ENCODE data around the gene PDGFA.
"Not testable (repeated sequence)": the region's sequence is repeated elsewhere in the genome, so short reads cannot be mapped to it uniquely, and the experiment has no call there.

The PDGFA gene

DNA sequence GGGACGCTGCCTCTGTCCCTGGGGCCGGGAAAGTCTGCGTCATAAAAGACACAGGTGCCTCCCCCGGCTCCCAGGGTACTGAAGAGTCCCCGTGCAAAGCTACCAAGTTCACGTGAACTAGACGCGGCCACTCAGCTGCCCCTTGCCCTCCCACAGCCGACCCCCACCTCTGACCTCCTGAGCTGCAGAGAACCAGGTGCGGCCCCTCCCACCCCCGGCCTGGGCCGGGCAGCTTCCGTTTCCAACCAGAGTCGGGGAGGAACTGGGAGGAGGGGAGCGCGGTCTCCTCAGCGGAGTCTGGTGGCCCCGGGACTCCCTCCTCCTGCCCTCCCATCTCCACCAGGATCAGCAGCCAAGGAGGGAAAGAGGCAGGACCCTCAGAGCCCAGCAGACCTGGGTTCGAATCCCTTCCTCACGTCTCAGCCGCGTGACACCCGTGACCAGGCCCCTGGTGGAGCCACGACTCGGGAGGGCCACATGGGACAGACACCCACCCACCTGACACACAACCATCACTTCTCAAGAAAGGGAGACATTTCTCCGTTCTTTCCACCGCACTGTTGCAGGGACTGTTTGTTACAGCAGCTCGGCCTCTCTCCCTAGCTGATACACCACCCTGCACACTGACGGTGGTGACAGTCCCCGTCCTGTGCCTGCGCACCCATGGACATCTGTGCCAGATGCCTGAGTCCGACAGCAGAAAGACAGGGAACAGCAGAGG, 37.4 kb upstream of the PDGFA start:
- no peak overlapping the region for H3K4me3 ChIP-seq
- TF ChIP-seq, protein P1, sequence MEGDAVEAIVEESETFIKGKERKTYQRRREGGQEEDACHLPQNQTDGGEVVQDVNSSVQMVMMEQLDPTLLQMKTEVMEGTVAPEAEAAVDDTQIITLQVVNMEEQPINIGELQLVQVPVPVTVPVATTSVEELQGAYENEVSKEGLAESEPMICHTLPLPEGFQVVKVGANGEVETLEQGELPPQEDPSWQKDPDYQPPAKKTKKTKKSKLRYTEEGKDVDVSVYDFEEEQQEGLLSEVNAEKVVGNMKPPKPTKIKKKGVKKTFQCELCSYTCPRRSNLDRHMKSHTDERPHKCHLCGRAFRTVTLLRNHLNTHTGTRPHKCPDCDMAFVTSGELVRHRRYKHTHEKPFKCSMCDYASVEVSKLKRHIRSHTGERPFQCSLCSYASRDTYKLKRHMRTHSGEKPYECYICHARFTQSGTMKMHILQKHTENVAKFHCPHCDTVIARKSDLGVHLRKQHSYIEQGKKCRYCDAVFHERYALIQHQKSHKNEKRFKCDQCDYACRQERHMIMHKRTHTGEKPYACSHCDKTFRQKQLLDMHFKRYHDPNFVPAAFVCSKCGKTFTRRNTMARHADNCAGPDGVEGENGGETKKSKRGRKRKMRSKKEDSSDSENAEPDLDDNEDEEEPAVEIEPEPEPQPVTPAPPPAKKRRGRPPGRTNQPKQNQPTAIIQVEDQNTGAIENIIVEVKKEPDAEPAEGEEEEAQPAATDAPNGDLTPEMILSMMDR (IDR thresholded peaks at IDR 0.05): no peak
- no peak for DNase-seq (ENCODE audit: low spot score)
- peak overlapping the region; percentile 77 to 81 for H3K27ac ChIP-seq

DNA sequence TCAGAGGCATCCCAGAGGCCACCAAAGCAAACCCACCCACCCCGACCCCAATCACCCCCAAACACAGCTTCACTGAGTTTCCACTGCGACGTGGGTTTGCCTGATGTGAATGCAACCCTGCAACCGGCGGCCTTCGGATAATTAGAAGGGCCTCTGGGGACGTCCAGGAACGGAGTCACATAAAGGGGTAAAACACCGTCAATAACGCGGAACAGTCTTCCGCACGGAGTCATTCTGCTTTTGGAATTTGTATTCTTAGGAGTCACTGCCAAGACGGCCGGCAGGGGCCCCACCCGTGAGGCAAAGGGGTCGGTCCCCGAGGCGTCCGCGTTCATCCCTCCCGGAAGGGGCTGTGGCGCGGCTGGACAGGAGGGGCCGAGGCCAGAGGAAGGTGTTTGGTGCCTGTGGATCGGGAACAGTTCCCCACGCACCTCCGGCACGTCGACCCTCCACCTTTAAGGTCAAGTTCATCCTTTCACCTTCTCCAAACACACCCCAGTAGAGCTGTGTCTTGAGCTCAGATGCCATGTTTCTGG, 36.7 kb upstream of the PDGFA start:
- TF ChIP-seq, protein P1 (IDR thresholded peaks at IDR 0.05): no peak
- no peak for DNase-seq (ENCODE audit: low spot score)
- peak overlapping the region; percentile 77 to 81 for H3K27ac ChIP-seq

DNA sequence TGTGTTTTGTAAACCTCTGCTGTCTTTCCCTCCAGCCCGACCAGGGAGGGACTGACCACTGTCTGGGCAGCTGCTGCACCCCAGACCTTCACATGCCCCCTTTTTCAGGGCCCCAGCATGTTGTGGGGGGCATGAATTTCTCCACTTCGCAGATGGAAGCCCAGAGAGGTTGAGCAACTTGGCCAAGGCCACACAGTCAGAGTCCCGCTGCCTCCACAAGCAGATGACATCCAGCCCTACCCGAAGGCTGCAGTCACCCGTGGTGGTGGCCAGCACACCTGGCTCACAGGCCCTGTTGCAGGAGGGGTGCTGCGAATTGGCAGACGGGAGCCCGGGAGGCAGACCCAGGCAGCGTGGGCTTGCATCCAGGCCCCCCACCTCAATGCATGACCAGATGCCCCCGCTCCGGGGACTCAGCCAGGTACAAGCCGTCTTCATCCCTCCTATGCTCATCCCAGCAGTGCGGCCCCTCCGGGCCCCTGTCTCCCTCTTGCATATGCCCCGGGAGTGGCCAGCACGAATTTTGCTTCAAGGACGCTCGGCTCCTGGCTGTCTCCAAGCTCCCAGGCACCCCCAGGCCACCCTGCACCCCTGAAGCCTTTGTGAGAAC, 36.0 kb upstream of the PDGFA start:
- H3K27ac ChIP-seq: peak overlapping the region in 1 of 2 donors; percentile 81
- H3K4me3 ChIP-seq: no peak overlapping the region
- no peak for DNase-seq (ENCODE audit: low spot score)
- TF ChIP-seq, protein P1 (IDR thresholded peaks at IDR 0.05): no peak

More for the DNA sequence above, 36.7 kb upstream of the PDGFA start:
- H3K4me3 ChIP-seq: no peak overlapping the region

DNA sequence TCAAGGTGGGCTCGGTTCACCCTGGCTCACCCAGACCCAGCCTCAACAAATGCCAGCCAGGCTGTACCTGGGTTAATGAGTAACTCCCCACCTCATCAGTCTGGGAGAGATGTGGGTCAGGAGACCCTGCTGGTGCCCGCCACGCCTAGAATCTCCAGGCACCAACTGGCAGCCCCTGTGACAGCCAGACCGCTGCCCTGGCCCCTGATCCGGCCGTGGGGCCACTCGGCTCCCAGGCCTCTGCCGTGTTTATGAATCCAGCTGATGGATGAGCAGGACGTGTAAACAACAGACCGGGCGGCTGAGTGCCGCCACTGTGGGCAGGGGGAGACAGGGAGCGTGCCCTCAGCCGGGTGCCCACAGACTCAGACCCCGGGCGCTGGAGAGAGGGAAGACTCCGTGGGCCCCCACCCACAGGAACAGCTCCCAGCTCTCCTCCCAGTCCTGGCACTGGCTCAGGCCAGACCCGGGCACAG, 34.0 kb upstream of the PDGFA start:
- TF ChIP-seq, protein P1 (IDR thresholded peaks at IDR 0.05): no peak
- no peak for DNase-seq (ENCODE audit: low spot score)
- no peak overlapping the region for H3K27ac ChIP-seq
- no peak overlapping the region for H3K4me3 ChIP-seq

DNA sequence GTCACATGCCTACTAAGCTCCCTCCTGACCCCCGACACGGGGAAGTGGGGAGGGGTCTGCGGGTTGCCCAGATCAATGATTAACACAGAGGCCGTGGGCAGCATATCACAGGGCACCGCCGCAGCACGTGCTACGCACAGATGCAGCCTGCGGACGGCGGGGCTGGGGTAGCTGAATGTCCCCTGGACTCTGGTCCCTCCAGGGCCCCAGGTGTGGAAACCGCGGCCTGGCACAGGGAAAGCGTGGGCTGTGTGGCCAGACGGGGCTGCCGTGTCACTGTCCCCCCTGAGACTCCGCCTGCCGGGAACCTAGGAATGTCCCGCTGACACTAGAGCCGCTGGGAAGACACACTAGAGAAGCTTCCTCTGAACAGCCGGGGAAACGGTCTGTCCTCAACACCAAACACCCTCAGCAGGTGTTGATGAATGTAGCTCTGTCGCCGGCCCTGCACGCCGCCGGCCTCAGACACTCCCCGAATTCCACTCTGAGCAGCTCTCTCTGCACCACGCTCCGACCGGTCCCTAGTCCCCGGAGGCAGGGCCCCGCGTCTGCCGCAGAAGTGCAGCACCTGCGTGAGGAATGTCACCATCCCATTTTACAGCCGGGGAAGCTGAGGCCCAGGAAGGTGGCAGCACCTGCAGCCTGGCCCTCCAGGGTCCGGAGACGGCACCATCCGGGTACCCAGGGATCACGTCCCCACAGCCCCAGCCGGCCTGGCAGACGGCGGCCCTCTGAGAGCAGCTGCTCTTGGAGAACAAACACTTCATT, 33.4 kb upstream of the PDGFA start:
- TF ChIP-seq, protein P1 (IDR thresholded peaks at IDR 0.05): no peak
- no peak overlapping the region for H3K4me3 ChIP-seq
- H3K27ac ChIP-seq: no peak overlapping the region
- DNase-seq (ENCODE audit: low spot score): no peak

DNA sequence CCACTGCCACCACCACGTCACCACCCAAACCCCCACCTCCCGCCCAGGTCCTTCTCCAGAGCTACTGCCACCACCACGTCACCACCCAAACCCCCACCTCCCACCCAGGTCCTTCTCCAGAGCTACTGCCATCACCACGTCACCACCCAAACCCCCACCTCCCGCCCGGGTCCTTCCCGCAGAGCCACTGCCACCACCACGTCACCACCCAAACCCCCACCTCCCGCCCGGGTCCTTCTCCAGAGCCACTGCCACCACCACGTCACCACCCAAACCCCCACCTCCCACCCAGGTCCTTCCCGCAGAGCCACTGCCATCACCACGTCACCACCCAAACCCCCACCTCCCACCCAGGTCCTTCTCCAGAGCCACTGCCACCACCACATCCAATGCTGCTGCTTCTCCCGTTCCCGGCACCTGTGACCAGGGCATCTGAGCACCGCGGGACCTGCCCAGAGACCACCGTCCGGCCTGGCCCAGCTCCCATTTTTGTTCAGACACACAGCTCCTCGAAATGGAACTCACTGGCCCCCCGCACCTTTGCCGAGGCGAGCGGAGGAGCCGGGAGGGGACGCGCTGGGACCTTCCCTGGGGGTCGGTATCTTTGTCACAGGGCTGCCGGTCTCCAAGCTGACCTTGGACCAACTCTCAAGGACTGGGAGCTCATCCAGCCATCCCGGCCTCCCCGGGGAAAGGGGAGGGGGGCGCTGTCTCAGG, 32.7 kb upstream of the PDGFA start:
- H3K27ac ChIP-seq; H3K4me3 ChIP-seq; DNase-seq (ENCODE audit: low spot score): not testable (repeated sequence)

DNA sequence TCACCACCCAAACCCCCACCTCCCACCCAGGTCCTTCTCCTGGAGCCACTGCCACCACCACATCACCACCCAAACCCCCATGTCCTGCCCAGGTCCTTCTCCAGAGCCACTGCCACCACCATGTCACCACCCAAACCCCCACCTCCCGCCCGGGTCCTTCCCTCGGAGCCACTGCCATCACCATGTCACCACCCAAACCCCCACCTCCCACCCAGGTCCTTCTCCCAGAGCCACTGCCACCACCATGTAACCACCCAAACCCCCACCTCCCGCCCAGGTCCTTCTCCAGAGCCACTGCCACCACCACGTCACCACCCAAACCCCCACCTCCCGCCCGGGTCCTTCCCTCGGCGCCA, 31.9 kb upstream of the PDGFA start:
- H3K27ac ChIP-seq; H3K4me3 ChIP-seq; DNase-seq (ENCODE audit: low spot score): not testable (repeated sequence)
